ENCODE data around the gene DCN.

Gene DCN

DNA sequence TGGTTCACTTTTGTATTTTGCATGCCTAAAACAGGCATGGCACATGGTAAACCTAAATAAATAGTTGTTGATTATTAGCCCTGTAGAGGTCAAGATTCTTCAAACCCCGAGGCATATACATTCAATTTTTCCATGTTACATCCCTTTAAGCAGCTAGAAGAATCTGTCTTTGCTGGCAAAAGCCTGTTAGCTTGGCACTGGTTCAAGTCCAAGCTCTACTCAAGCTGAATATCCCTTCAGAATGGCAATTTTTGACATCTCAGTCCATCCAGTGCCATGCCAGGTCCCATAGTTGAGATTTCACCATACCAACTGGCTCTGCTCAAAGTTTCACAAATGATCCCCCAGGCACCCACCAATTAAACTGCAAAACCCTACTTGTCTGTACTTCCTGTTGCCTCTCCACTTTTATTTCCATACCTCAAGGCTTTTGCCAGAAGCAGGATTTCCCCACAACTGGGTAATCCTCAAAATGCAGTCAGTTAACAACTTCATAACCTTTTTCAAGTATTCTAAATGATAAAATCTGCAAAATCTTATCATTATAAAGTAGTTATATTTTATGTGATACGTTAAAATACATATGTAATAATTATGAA is 9.0 kb upstream of the DCN start:
- Histone ChIP-seq H3K9me3 (ENCODE audit: control insufficient read depth, low read length) (peaks cover 14% of the 10 kb centered on the region), H3K23ac (ENCODE audit: low read length in 2 of 2) (no peak overlapping the region), H3K4ac (ENCODE audit: low read depth in 1 of 2, low read length in 2 of 2) (no peak overlapping the region), H3K79me1 (replicated peaks; ENCODE audit: low read length, poor library complexity, severe bottlenecking) (no peaks in the 10 kb centered on the region), H3K4me1 (ENCODE audit: control insufficient read depth, insufficient read depth, low read depth, low read length) (no peaks in the 10 kb centered on the region), H3K27ac (ENCODE audit: low read length, poor library complexity, severe bottlenecking) (no peak overlapping the region), H2AK5ac (ENCODE audit: low read length, severe bottlenecking) (no peak overlapping the region), H3K4me3 (ENCODE audit: insufficient read depth in 1 of 2, low read depth in 1 of 2, low read length in 2 of 2) (no peak overlapping the region), H3K4me2 (ENCODE audit: low read length, poor library complexity, severe bottlenecking) (no peak overlapping the region), H3K18ac (ENCODE audit: low read depth in 1 of 2, low read length in 2 of 2) (peak overlapping the region in 1 of 2 experiments; percentile 3), H3K14ac (ENCODE audit: low read length in 2 of 2) (no peak overlapping the region), H2BK5ac (ENCODE audit: low read depth, low read length, poor library complexity, severe bottlenecking) (no peak overlapping the region), H2BK12ac (ENCODE audit: low read length in 2 of 2) (no peak overlapping the region), H2BK120ac (ENCODE audit: low read depth, low read length) (no peak overlapping the region), H4K91ac (ENCODE audit: low read length) (no peak overlapping the region), H3K9ac (ENCODE audit: low read length) (no peak overlapping the region), H3K27me3 (ENCODE audit: control insufficient read depth in 1 of 2, insufficient read depth in 1 of 2, low read length in 2 of 2) (no peaks in the 10 kb centered on the region), H3K36me3 (ENCODE audit: control insufficient read depth in 1 of 2, insufficient read depth in 2 of 2, low read depth in 1 of 2, low read length in 2 of 2) (no peaks in the 10 kb centered on the region), H2AFZ (ENCODE audit: low read depth, low read length) (no peak overlapping the region), H4K8ac (ENCODE audit: low read length) (no peak overlapping the region), H2BK15ac (ENCODE audit: low read depth, poor library complexity, severe bottlenecking) (no peak overlapping the region)
- DNase-seq: no peak
- 81% methylated on average over 1 of the region's 2 CpGs for WGBS

DNA sequence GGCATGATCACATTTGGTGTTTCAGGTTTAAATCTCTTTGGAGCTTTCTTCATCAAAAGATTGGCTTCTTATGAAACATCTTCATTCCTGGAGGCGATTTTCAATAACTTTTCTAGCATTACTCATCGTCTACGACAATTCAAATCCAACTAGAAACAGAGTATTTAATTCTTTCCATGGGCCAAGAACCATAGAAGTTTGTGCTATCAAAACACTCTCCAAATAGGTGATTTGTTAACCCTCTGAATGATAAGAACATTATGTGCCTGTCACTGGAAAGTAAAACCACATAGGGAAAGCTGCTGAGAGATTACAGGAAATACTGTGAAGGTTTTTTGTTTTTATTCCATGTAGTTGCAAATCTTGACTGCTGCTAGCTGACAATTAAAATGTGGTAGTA is 6.9 kb upstream of the DCN start:
- H2BK120ac ChIP-seq (ENCODE audit: low read depth, low read length): no peak overlapping the region
- no peak overlapping the region for H3K14ac ChIP-seq (ENCODE audit: low read length in 2 of 2)
- H3K4me1 ChIP-seq (ENCODE audit: control insufficient read depth, insufficient read depth, low read depth, low read length): no peaks in the 10 kb centered on the region
- no peak overlapping the region for H2AFZ ChIP-seq (ENCODE audit: low read depth, low read length)
- H3K79me1 ChIP-seq (replicated peaks; ENCODE audit: low read length, poor library complexity, severe bottlenecking): no peaks in the 10 kb centered on the region
- H3K27me3 ChIP-seq (ENCODE audit: control insufficient read depth in 1 of 2, insufficient read depth in 1 of 2, low read length in 2 of 2): no peaks in the 10 kb centered on the region
- WGBS: 62% methylated on average over 3 of the region's 3 CpGs
- no peak overlapping the region for H4K91ac ChIP-seq (ENCODE audit: low read length)
- H3K4me3 ChIP-seq (ENCODE audit: insufficient read depth in 1 of 2, low read depth in 1 of 2, low read length in 2 of 2): no peak overlapping the region
- H3K4me2 ChIP-seq (ENCODE audit: low read length, poor library complexity, severe bottlenecking): no peak overlapping the region
- H2AK5ac ChIP-seq (ENCODE audit: low read length, severe bottlenecking): no peak overlapping the region
- H3K36me3 ChIP-seq (ENCODE audit: control insufficient read depth in 1 of 2, insufficient read depth in 2 of 2, low read depth in 1 of 2, low read length in 2 of 2): no peaks in the 10 kb centered on the region
- no peak overlapping the region for H3K18ac ChIP-seq (ENCODE audit: low read depth in 1 of 2, low read length in 2 of 2)
- H2BK5ac ChIP-seq (ENCODE audit: low read depth, low read length, poor library complexity, severe bottlenecking): no peak overlapping the region
- no peak overlapping the region for H2BK15ac ChIP-seq (ENCODE audit: low read depth, poor library complexity, severe bottlenecking)
- no peak overlapping the region for H4K8ac ChIP-seq (ENCODE audit: low read length)
- H3K9ac ChIP-seq (ENCODE audit: low read length): peak overlapping the region; percentile 62
- no peak overlapping the region for H2BK12ac ChIP-seq (ENCODE audit: low read length in 2 of 2)
- no peak for DNase-seq
- H3K9me3 ChIP-seq (ENCODE audit: control insufficient read depth, low read length): no peaks in the 10 kb centered on the region
- H3K27ac ChIP-seq (ENCODE audit: low read length, poor library complexity, severe bottlenecking): peak overlapping the region; percentile 8
- no peak overlapping the region for H3K23ac ChIP-seq (ENCODE audit: low read length in 2 of 2)
- no peak overlapping the region for H3K4ac ChIP-seq (ENCODE audit: low read depth in 1 of 2, low read length in 2 of 2)

DNA sequence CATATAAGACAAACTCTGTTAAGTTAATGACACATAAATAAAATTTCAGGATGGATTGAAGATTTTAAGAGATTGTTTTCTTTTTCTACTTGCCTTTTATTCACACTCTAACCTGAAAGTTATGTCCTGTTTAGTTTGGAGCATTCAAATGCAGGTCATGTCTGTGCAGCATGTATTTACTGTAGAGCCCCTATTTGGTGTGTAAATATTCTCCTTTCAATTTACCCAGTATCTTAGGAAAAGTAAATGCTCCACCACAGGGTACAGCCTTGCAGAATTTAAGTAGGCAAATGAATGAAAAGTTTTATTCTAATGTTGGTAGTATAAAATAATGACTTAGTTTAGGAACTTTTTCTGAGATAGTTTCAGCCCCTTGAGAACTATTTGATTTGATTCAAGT is 6.2 kb upstream of the DCN start:
- Histone ChIP-seq H2AK5ac (ENCODE audit: low read length, severe bottlenecking) (no peak overlapping the region), H3K4me2 (ENCODE audit: low read length, poor library complexity, severe bottlenecking) (no peak overlapping the region), H3K27ac (ENCODE audit: low read length, poor library complexity, severe bottlenecking) (no peak overlapping the region), H4K8ac (ENCODE audit: low read length) (no peak overlapping the region), H3K79me1 (replicated peaks; ENCODE audit: low read length, poor library complexity, severe bottlenecking) (no peaks in the 10 kb centered on the region), H3K27me3 (ENCODE audit: control insufficient read depth in 1 of 2, insufficient read depth in 1 of 2, low read length in 2 of 2) (no peaks in the 10 kb centered on the region), H3K14ac (ENCODE audit: low read length in 2 of 2) (no peak overlapping the region), H3K23ac (ENCODE audit: low read length in 2 of 2) (no peak overlapping the region), H3K9ac (ENCODE audit: low read length) (no peak overlapping the region), H3K4me3 (ENCODE audit: insufficient read depth in 1 of 2, low read depth in 1 of 2, low read length in 2 of 2) (no peak overlapping the region), H2BK12ac (ENCODE audit: low read length in 2 of 2) (no peak overlapping the region), H3K4me1 (ENCODE audit: control insufficient read depth, insufficient read depth, low read depth, low read length) (no peaks in the 10 kb centered on the region), H3K4ac (ENCODE audit: low read depth in 1 of 2, low read length in 2 of 2) (no peak overlapping the region), H2BK5ac (ENCODE audit: low read depth, low read length, poor library complexity, severe bottlenecking) (no peak overlapping the region), H3K36me3 (ENCODE audit: control insufficient read depth in 1 of 2, insufficient read depth in 2 of 2, low read depth in 1 of 2, low read length in 2 of 2) (no peaks in the 10 kb centered on the region), H2BK15ac (ENCODE audit: low read depth, poor library complexity, severe bottlenecking) (no peak overlapping the region), H3K9me3 (ENCODE audit: control insufficient read depth, low read length) (no peaks in the 10 kb centered on the region), H3K18ac (ENCODE audit: low read depth in 1 of 2, low read length in 2 of 2) (no peak overlapping the region), H2AFZ (ENCODE audit: low read depth, low read length) (no peak overlapping the region), H2BK120ac (ENCODE audit: low read depth, low read length) (no peak overlapping the region), H4K91ac (ENCODE audit: low read length) (no peak overlapping the region)
- DNase-seq: no peak

DNA sequence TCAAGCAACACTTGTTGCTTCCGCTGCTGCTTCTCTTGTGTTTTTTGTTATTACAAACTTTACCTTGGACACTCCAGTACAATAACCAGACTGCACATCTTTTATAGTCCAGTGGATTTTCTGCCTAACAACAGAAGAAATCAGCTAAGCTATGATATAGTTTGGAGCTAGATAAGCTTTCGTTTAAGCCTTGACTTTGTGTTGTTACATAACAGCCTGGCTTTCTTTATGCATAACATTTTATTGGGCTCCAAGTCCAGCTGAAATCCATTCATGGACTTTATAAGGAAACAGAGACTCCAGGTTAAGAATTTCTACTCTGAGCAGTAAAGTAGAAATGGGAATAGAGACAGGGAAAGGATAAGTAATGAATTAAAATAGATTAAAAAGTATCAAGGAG is 3.5 kb upstream of the DCN start:
- DNase-seq: no peak
- no peak overlapping the region for H3K18ac ChIP-seq (ENCODE audit: low read depth in 1 of 2, low read length in 2 of 2)
- WGBS: 100% methylated on average over 2 of the region's 2 CpGs

More for the DNA sequence above, 3.5 kb upstream of the DCN start:
- H2BK5ac ChIP-seq (ENCODE audit: low read depth, low read length, poor library complexity, severe bottlenecking): no peak overlapping the region
- no peak overlapping the region for H3K14ac ChIP-seq (ENCODE audit: low read length in 2 of 2)
- no peaks in the 10 kb centered on the region for H3K4me1 ChIP-seq (ENCODE audit: control insufficient read depth, insufficient read depth, low read depth, low read length)
- no peak overlapping the region for H4K8ac ChIP-seq (ENCODE audit: low read length)
- no peak overlapping the region for H3K23ac ChIP-seq (ENCODE audit: low read length in 2 of 2)
- H3K4me2 ChIP-seq (ENCODE audit: low read length, poor library complexity, severe bottlenecking): no peak overlapping the region
- H2BK12ac ChIP-seq (ENCODE audit: low read length in 2 of 2): no peak overlapping the region
- H3K4me3 ChIP-seq (ENCODE audit: insufficient read depth in 1 of 2, low read depth in 1 of 2, low read length in 2 of 2): no peak overlapping the region
- no peak overlapping the region for H2AFZ ChIP-seq (ENCODE audit: low read depth, low read length)
- no peaks in the 10 kb centered on the region for H3K27me3 ChIP-seq (ENCODE audit: control insufficient read depth in 1 of 2, insufficient read depth in 1 of 2, low read length in 2 of 2)
- no peak overlapping the region for H3K27ac ChIP-seq (ENCODE audit: low read length, poor library complexity, severe bottlenecking)
- H2BK15ac ChIP-seq (ENCODE audit: low read depth, poor library complexity, severe bottlenecking): no peak overlapping the region
- no peak overlapping the region for H2BK120ac ChIP-seq (ENCODE audit: low read depth, low read length)
- no peak overlapping the region for H3K9ac ChIP-seq (ENCODE audit: low read length)
- no peaks in the 10 kb centered on the region for H3K79me1 ChIP-seq (replicated peaks; ENCODE audit: low read length, poor library complexity, severe bottlenecking)
- no peaks in the 10 kb centered on the region for H3K9me3 ChIP-seq (ENCODE audit: control insufficient read depth, low read length)
- H3K4ac ChIP-seq (ENCODE audit: low read depth in 1 of 2, low read length in 2 of 2): no peak overlapping the region
- no peaks in the 10 kb centered on the region for H3K36me3 ChIP-seq (ENCODE audit: control insufficient read depth in 1 of 2, insufficient read depth in 2 of 2, low read depth in 1 of 2, low read length in 2 of 2)
- no peak overlapping the region for H2AK5ac ChIP-seq (ENCODE audit: low read length, severe bottlenecking)
- no peak overlapping the region for H4K91ac ChIP-seq (ENCODE audit: low read length)
